GM12878 (cell line): ENCODE results near the gene EHBP1. TPM values are rescaled to one million over a fixed set of nuclear protein-coding genes. Genes with fewer than 3 reads are reported as not detected.

ENCODE experiments used
- ATAC-seq: fragments of 200-7000 bp; cut with Tn5 transposase; 3 replicates; pipeline ENCODE4 v1.9.1; 2020; ENCODE audit warnings: mild to moderate bottlenecking, moderate library complexity
- BruUV-seq: library from RNA; stranded (reverse); fragments of 400-500 nt; replicated peaks from 2 replicates; lab custom pipeline; 2021; lab: Mats Ljungman, UMichigan
- CTCF ChIA-PET: fragments of 300-600 bp; sonication (Branson Sonifier 250); formaldehyde crosslinking; extraction: SDS; loops from one replicate; lab custom pipeline; 2021; ENCODE audit warnings: inconsistent platforms; lab: Yijun Ruan, JAX
- POLR2A ChIA-PET: fragments of 350-600 bp; formaldehyde crosslinking; extraction: SDS; loops from one replicate; lab custom pipeline; 2021; ENCODE audit warnings: inconsistent platforms; lab: Charles Lee
- RAD21 ChIA-PET: fragments of 300-600 bp; sonication (Branson Sonifier 250); formaldehyde crosslinking; loops from one replicate; lab custom pipeline; 2023; ENCODE audit warnings: antibody characterized with exemption; ENCODE audit not compliant: unreplicated experiment; lab: Charles Lee
- SMC1A ChIA-PET: fragments of 300-600 bp; sonication (Branson Sonifier 250); formaldehyde crosslinking; loops from one replicate; lab custom pipeline; 2023; ENCODE audit not compliant: unreplicated experiment, uncharacterized antibody; lab: Charles Lee
- DNase-seq: peaks from one replicate; pipeline ENCODE4 v3.0.0-alpha.2; 2011; ENCODE audit warnings: low read depth, low spot score
- FAIRE-seq: peaks from 3 replicates; lab custom pipeline; 2011; peaks lifted over from hg19 to GRCh38; lab: Jason Lieb, UNC
- H2AFZ ChIP-seq: 2 replicates; pipeline ENCODE4 v1.6.0; 2011; ENCODE audit warnings: low read depth, low read length, control low read depth; ENCODE audit not compliant: control insufficient read depth
- H3K27ac ChIP-seq: 2 replicates; pipeline ENCODE4 v1.5.1; 2011; ENCODE audit warnings: control low read depth; ENCODE audit not compliant: control insufficient read depth, insufficient read depth
- H3K27me3 ChIP-seq, 2 experiments: replicated peaks in 1 of 2; 2 replicates each; pipeline versions ENCODE4 v1.6.0 to v1.6.1; 2011; ENCODE audit warnings: low read length in 1 of 2; ENCODE audit not compliant: control insufficient read depth in 2 of 2, insufficient read depth in 2 of 2
- H3K36me3 ChIP-seq, 2 experiments: 2 replicates each; pipeline ENCODE4 v1.5.1; 2011; ENCODE audit warnings: low read length in 1 of 2; ENCODE audit not compliant: control insufficient read depth in 2 of 2, insufficient read depth in 2 of 2
- H3K4me1 ChIP-seq: 2 replicates; pipeline ENCODE4 v1.6.1; 2011; ENCODE audit warnings: mild to moderate bottlenecking, low read length, moderate library complexity, mixed read lengths; ENCODE audit not compliant: control insufficient read depth, insufficient read depth
- H3K4me2 ChIP-seq: 2 replicates; pipeline ENCODE4 v1.6.0; 2011; ENCODE audit warnings: control low read depth; ENCODE audit not compliant: control insufficient read depth, insufficient read depth
- H3K4me3 ChIP-seq: fragments of 200-600 bp; sonication (generic); 2 replicates; pipeline ENCODE4 v1.5.1; 2016
- H3K79me2 ChIP-seq: 2 replicates; pipeline ENCODE4 v1.6.0; 2011; ENCODE audit warnings: low read length; ENCODE audit not compliant: control insufficient read depth, insufficient read depth
- H3K9ac ChIP-seq: 2 replicates; pipeline ENCODE4 v1.8.0; 2011; ENCODE audit warnings: low read length, control low read depth, mixed read lengths; ENCODE audit not compliant: control insufficient read depth, insufficient read depth
- H3K9me3 ChIP-seq: replicated peaks from 3 replicates; pipeline ENCODE4 v1.5.1; 2011; ENCODE audit warnings: mild to moderate bottlenecking, low read length; ENCODE audit not compliant: control insufficient read depth, insufficient read depth
- H4K20me1 ChIP-seq: 2 replicates; pipeline ENCODE4 v1.6.0; 2011; ENCODE audit not compliant: control insufficient read depth, insufficient read depth
- BMI1 ChIP-seq: fragments of 450-650 bp; IDR thresholded peaks from 2 replicates; pipeline ENCODE4 v1.6.1; 2016; ENCODE audit warnings: mild to moderate bottlenecking, moderate library complexity, borderline replicate concordance
- E4F1 ChIP-seq: fragments of 450-650 bp; IDR thresholded peaks from 2 replicates; pipeline ENCODE4 v1.6.1; 2018; ENCODE audit warnings: borderline replicate concordance, mild to moderate bottlenecking; ENCODE audit not compliant: partially characterized antibody
- ESRRA ChIP-seq: IDR thresholded peaks from 2 replicates; pipeline ENCODE4 v1.6.1; 2012; ENCODE audit warnings: mild to moderate bottlenecking, low read length, improper control_type of control experiment
- FOXK2 ChIP-seq: fragments of 450-650 bp; IDR thresholded peaks from 2 replicates; pipeline ENCODE4 v1.6.1; 2017; ENCODE audit warnings: mild to moderate bottlenecking, moderate library complexity
- KAT2A ChIP-seq: conservative IDR thresholded peaks from 2 replicates; pipeline ENCODE4 v1.6.1; 2011; ENCODE audit warnings: low read depth, low read length; ENCODE audit not compliant: control insufficient read depth
- RBBP5 ChIP-seq: fragments of 200-600 bp; sonication (generic); conservative IDR thresholded peaks from 2 replicates; pipeline ENCODE4 v1.6.1; 2016
- RELA ChIP-seq: fragments of 450-650 bp; IDR thresholded peaks from 2 replicates; pipeline ENCODE4 v1.8.0; 2014; ENCODE audit warnings: borderline replicate concordance; ENCODE audit not compliant: partially characterized antibody
- SUPT20H ChIP-seq: IDR thresholded peaks from 2 replicates; pipeline ENCODE4 v1.6.1; 2011; ENCODE audit warnings: low read depth, mild to moderate bottlenecking, low read length, moderate library complexity, borderline replicate concordance; ENCODE audit not compliant: control insufficient read depth
- SUZ12 ChIP-seq: fragments of 200-600 bp; sonication (generic); IDR thresholded peaks from one replicate; pipeline ENCODE4 v1.6.1; 2018; ENCODE audit warnings: antibody characterized with exemption, mild to moderate bottlenecking; ENCODE audit not compliant: unreplicated experiment
- ZNF592 ChIP-seq: fragments of 450-650 bp; IDR thresholded peaks from 2 replicates; pipeline ENCODE4 v1.6.1; 2017; ENCODE audit warnings: mild to moderate bottlenecking, moderate library complexity
- WGBS: methylation state at CpG from one replicate; pipeline ENCODE4 v1.1.6; 2016; ENCODE audit warnings: low lambda C conversion rate; ENCODE audit not compliant: insufficient replicate concordance, insufficient coverage; ENCODE audit errors: missing lambda C conversion rate; 5-methylcytosine and 5-hydroxymethylcytosine counted together
- in situ Hi-C: fragments of 300-500 bp; cut with MboI; formaldehyde crosslinking; loops from 9 replicates; pipeline ENCODE4 v1.14.3; 2018; ENCODE audit warnings: mixed read lengths
- intact Hi-C: fragments of 100-400 bp; cut with micrococcal nuclease; formaldehyde crosslinking; loops from one replicate; pipeline ENCODE4 v1.14.2; 2022; ENCODE audit not compliant: unreplicated experiment
- polyA plus RNA-seq, 11 experiments: library from polyadenylated mRNA; depleted of rRNA in 4 of 11; unstranded in 6 of 11; stranded (reverse) in 5 of 11; fragments of >200 nt; fragmentation: Nextera tagmentation in 4 of 11; fragmentation: Illumina TruSeq in 1 of 11; extraction: Ambion mirVana in 4 of 11; extraction: Trizol in 1 of 11; gene quantifications; 1 replicate in 1 of 11; 2 replicates in 10 of 11; pipeline versions ENCODE4 v1.2.1 to v1.2.3, GENCODE V29; 2011 to 2016; ENCODE audit warnings: inconsistent platforms in 2 of 11, missing spikeins in 2 of 11, low read depth in 1 of 11
- total RNA-seq, 4 experiments: library from RNA; depleted of rRNA in 3 of 4; stranded (reverse); fragments of >200 nt in 3 of 4; fragmentation: Illumina TruSeq in 1 of 4; extraction: Trizol in 1 of 4; gene quantifications; 2 replicates each; pipeline versions ENCODE4 v1.2.1 to v1.2.3, GENCODE V29; 2013 to 2021

EHBP1 gene
- total and polyA plus RNA-seq, 10 of the 15 experiments (the other 5 are each of a cell fraction or from before 2014, with no cell fraction given) = 5.7 to 26.1 (median 13.6) TPM

GRCh38 chr2:63027220-63027619 is 321.7 kb downstream of the EHBP1 start:
- Histone ChIP-seq H3K4me2 (no peak overlapping the region), H3K27ac (no peak overlapping the region), H3K9ac (no peak overlapping the region), H3K27me3 (no peaks in the 10 kb centered on the region), H3K4me3 (no peak overlapping the region), H3K9me3 (no peaks in the 10 kb centered on the region), H3K36me3 (no peaks in the 10 kb centered on the region), H4K20me1 (no peaks in the 10 kb centered on the region), H2AFZ (no peak overlapping the region), H3K4me1 (no peaks in the 10 kb centered on the region), H3K79me2 (no peaks in the 10 kb centered on the region)
- intact Hi-C loops (no loop called here), in situ Hi-C loops (no loop called here)
- no TSS peak for BruUV-seq
- no peak for DNase-seq
- CTCF ChIA-PET = no interaction called here
- RAD21 ChIA-PET = no interaction called here
- no peak for FAIRE-seq
- 60% methylated on average over 2 of the region's 2 CpGs for WGBS
- POLR2A ChIA-PET = no interaction called here
- no peak for TF ChIP-seq RBBP5
- TF ChIP-seq SUZ12 = no peak
- no peak for TF ChIP-seq BMI1
- no peak for TF ChIP-seq FOXK2
- TF ChIP-seq E4F1 = no peak
- TF ChIP-seq RELA = no peak
- no peak for TF ChIP-seq ZNF592
- TF ChIP-seq ESRRA = no peak
- TF ChIP-seq KAT2A = no peak
- TF ChIP-seq SUPT20H = no peak
- no peak for ATAC-seq
- SMC1A ChIA-PET = no interaction called here
